HG03378 (cell line): ENCODE data around the gene KCNK3.
"Not testable (repeated sequence)": the region's sequence is repeated elsewhere in the genome, so short reads cannot be mapped to it uniquely, and the experiment has no call there.

Experiments used
- ATAC-seq: cut with Tn5 transposase; IDR thresholded peaks from one replicate; pipeline ENCODE4 v1.9.1; 2021; ENCODE audit warnings: mild to moderate bottlenecking, moderate library complexity; ENCODE audit not compliant: unreplicated experiment

KCNK3 gene

DNA sequence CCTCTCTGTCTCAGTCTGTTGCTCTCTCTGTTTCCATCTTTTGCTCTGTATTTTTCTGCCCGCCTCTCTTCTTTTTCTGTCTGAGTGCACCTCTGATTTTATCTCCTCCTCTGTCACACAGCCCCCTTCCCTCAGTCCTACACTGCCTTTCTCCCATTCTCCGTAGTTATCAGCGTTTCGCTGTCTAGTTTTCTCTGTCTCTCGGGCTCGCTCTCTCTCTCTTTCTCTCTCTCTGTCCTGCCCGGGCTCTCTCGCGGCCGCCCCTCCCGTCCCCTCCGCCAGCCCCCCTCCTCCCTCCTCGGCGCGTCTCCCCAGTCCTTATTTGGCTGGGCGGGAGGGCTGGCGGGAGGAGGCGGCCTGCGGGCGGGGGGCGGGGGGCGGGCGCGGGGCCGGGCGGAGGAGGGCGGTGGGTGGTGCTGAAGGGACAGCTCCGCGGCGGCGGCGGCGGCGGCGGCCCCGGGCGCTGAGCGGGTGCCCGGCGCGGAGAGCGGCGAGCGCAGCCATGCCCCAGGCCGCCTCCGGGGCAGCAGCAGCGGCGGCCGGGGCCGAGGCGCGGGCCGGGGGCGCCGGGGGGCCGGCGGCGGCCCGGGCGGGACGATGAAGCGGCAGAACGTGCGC, at the start of gene KCNK3:
Gene KCNK3, plus strand, starts transcription at position 444 of the 618 bp plus-strand sequence. Its CDS starts 154 bp downstream, at position 598.
- no peak for ATAC-seq

DNA sequence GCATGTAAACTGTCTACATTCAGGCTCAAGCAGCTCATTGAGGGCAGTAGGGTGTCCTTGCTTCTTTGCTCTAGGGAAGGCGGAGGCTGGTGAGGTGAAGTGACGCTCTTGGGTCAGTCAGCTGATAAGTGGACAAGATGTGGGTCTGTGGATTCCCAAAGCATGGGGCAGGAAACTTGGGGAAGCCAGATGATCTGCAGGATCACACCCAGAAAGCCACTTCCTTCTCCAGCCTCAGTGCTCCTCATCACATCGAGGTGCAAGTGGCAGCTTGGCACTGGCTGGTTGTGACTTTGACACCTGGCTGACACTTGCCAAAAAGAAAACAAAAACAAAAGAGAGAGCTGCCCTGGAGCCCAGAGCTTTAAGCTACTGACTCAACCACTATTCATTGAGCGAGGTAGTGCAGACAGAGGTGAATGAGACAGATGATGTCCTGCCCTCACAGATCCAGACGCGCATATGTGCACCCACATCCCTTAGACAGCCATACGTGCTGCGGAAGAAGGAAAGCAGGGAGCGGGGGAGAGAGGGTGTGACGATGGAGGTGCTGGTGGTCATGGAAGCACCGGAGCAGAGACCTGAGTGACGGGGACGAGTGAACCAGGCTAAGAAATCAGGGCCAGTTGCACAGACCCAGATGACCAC, 48.2 kb upstream of the KCNK3 start:
- ATAC-seq = no peak

DNA sequence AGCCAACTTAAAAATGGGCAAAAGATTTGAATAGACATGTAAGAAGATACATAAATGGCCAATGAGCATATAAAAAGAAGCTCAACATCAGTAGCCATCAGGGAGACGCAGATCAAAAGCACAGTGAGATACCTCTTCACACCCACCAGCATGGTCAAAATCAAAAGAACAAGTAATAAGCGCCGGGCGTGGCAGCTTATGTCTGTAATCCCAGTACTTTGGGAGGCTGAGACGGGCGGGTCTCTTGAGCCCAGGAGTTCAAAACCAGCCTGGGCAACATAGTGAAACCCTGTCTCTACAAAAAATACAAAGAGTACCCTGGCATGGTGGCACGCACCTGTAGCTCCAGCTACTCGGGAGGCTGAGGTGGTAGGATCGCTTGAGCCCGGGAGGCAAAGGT, 46.8 kb upstream of the KCNK3 start:
- no peak for ATAC-seq

DNA sequence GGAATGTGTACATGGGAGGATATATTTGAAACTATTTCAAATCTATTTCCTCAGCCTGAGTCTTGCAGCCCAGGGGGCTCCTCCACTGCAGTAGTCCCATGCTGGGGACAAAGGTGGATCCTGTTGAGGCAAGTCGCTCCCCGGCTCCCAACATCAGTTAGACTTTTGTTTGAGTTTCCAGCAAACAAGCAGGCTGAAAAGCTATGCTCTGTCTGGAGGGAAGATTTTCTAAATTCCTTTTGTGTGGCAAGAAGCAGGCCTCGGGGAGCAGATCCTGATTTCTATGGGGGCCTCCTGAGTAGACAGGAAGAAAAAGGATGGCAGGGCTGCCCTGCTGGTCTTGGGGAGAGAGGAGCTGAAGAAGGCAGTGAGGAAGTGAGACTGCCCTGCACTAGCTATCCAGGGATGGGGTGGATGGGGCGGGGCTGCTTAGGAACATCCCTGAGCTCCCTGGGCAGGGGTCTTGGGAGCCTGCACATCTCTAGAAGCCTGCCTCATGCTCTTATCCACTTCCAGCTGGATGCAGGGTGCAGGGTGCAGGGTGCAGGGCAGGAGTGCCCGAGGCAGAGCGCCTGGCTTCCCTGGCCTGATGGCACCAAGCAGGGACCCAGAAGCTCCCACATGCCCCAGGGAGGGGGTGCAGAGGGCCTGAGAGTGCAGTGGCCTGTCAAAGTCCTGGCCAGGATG, 45.4 kb upstream of the KCNK3 start:
- ATAC-seq = no peak

DNA sequence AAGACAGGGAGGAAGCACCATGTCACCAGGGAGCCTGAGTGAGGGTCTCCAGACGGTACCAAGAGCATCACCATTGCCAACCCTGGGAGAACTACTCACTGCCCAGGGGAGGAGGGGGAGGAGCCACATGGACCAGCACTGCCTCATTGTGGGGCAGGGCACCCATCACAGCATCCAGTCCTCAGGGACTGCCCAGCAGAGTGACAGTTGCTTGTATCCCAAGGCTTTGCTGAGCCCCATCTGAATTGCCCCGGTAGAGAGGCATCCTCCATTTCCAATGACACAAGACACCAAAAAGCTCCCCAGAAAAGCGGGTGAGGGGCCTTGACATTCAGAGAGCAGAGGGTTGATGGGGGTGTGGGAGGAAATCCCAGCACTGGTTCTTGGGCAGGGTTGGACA, 44.5 kb upstream of the KCNK3 start:
- no peak for ATAC-seq

DNA sequence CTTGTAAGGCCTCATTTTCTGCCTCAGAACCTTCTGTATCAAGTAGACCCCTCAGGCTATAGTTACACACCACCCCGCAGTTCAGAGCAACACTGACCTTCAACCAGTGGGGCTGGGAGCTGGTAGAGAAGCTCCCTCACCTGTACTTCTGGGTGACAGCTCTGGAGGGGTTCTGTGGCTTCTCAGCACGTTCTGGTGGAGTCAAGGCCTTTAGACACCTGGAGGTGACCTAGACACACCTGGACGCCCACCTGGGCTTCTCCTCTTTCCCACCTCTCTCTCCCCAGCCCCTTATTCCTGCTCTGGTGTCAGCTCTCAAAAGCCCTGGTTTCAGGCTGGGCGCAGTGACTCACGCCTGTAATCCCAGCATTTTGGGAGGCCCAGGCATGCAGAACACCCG, 44.0 kb upstream of the KCNK3 start:
- no peak for ATAC-seq

DNA sequence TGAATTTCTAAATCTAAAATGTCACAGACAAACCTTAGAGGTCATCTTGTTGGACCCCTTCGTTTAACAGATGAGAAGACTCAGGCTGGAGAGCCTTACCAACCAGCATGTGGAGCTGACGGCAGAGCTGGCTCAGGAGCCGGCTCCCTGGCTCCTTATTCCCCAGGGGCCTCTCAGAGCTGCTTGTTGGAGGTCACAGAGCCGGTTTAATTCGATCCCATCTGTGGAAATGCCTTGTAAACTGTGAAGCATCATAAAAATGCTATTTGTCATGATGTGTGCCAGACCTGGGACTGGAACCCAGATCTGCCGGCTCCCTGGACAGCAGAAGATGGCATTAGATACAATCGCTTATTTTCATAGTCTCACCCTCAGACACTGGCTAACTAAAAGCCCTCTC, 43.2 kb upstream of the KCNK3 start:
- ATAC-seq = no peak

DNA sequence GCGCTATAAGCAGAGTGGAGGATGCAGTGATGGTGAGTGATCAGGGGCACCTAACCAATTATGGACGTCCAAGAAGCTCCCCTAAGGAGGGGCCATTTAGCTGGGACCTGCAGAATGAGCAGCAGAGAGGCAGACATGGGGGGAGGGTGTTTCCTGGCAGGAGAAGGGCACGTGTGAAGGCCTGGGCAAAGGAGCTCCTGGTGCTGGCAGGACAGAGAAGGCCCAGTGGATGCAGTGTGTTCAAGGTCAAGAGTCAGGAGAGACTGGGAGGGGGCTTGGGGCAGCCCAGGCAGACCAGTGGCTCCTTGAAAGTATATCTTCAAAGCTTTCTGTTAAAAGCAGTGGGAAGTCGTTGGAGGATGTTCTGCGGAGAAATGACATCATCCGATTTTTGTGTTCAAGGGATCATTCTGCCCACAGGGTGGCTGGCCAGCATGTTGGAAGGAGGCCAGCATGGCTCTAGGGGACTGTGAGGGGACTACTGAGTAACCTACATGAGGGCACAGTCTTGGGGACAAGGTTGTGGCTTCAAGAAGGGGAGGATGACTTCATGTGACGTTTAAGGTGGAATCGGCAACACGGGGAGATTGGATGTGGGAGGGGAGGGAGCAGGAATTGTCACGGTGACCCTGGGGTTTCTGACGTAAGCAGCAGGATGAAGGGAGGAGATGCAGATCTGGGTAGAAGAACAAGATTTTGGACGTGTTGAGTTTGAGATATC, 42.4 kb upstream of the KCNK3 start:
- no peak for ATAC-seq

DNA sequence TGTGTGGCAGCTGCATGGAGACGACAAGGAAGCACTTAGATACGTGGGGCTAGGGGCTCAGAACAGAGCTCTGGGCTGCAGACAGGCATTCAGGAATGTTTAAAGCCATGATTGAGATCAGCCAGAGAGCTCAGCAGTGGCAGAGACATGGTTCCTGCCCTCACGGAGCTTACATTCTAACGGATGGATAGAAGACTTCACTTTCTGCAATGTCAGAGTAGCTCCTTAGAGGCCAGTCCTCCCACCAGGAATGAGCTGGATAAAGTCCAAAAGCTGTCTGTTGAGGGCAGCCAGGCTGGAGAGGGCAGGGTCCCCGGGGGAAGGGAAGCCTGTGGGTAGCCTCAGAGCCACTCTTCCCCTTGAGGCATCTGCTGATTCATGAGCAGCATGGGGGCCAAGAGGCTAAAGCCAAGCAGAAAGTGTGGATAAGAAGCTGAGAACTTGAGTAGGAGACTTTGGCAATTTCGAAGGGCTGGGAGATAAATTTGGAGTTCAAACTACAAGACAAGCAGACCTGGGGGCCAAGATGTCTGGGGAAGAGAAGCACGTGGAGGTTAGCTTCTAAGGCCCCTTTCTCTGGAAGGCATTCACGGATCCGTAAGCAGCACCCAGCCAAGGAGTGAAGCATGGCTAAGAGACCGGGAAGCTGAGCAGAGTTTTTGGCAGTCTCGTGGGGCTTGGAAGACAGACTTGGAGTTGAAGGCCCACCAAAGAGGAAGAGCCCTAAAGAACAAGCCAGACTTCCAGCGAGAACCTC, 41.6 kb upstream of the KCNK3 start:
- no peak for ATAC-seq

DNA sequence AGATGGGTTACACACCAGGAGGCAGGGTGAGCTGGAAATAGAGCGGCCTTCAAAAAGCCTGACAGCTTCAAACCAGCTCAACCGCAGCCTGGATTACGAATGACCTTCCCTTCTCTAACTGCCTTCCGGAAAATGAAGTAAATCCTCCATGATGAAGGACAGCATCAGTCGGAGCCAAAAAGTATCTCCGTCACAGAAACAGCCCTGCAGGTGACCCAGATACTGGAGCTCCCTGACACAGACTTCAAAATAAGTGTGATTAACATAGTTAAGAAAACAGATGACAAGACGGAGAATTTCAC, 41.1 kb upstream of the KCNK3 start:
- no peak for ATAC-seq

DNA sequence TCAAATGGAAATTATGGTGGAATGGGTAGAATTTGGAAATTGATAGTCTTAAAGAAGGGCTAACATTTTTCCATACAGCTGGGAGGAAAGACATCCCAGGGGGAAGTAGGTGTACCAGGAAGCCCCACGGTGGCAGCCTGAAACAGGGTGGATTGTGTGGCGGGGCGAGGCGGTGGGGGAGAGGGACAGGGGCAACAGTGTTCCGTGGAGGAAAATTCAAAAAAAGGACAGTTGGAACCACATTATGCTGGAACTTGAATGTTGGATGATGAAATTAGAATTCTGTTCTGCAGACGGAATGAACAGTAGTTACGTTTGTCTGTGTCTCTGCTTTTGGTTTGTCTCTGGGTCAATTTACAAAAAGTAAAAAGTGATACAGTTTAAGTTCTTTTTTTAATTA, 40.7 kb upstream of the KCNK3 start:
- no peak for ATAC-seq

DNA sequence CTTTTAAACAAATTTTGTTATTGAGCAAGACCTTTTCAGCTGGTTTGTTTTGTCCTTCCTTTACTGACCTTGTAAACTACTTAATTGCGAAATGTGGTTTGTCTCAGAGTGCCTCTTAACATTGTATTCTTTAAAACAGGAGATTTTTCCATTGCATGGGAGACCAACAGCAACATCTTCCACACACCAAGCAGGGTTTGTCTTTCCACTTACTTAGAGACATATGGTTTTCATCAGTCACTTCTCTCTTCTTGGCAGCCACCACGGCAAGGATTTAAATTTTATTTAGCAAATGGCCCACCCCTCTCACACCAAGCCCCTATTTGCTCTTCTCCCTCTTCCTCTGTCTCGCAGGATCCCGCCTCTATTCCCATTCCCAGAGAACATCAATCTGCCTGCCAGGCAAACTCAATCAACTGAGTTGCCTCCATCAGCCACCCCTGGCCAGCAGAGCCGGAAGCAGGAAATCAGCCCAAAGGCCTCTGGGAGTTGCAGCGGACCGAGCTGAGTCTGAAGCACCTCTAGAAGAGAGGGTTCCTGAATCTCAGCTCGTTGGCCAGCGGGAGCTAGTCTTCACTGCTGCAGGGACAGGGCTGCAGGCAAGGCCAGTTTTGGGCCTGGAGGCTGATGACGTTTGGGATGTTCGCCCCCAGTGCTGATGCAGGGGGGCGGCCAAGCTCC, 40.0 kb upstream of the KCNK3 start:
- ATAC-seq = no peak

DNA sequence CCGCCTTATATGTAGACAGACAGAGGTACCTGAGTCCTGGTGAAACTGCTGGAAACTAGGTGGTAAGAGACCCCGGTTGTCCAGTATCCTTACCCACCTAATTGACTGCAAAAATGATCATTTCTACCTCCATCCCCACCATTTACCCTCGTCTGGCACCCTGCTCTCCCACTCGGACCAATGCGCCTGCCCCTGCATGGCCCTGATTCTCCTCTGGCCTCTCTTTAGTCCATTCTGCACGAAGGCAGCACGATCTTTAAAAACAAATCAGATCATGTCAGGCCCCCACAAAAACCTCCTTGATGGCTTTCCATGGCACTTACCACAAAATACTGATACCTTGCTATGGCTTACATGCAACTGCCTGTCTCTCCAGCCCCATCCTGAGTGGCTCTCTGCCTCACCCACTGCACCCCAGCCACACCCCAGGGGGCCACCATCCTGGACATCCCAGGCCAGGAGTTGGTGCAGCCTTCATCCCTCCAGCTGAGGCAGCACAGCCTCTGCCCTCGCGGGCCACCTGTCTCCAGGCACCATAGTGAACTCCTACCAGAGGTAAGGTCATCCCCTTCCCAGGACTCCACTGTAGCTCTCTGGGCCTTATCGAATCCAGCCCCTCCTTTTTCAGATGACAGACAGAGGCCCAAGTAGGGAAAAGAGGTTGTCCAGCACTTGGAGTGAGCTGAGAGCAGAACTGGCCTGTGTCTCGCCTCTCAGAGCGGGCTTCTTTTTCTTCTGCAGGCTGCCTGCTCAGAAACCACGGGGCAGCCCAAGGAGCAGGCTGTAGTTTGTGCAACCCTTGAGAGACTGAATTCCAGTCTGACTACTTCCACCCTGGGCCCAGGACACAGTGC, 39.1 kb upstream of the KCNK3 start:
- ATAC-seq = no peak

DNA sequence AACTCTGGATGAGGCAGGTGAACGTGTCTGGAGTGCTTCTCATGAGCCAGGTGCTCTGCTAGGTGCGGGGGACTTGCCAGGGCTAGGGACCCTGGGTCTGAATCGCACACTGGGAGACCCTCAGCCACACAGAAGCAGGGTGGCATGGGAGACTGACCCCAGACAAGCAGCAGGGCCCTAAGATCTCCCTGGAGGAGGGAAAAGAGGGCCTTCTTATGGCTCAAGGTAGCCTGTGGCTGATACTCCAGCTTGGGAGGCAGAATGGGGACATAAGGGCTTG, 38.5 kb upstream of the KCNK3 start:
- no peak for ATAC-seq

DNA sequence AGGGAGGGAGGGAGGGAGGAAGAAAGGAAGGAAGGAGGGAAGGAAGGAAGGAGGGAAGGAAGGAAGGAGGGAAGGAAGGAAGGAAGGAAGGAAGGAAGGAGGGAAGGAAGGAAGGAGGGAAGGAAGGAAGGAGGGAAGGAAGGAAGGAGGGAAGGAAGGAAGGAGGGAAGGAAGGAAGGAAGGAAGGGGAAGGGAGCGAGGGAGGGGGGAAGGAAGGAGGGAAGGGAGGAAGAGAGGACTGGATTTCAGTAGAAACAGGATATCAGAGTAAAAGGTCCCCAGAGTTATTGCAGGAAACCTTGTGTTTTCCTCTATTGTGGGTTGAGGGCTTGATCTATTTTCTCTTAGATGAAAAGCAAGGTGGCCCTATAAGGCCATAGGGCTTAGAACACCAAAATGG, 37.4 kb upstream of the KCNK3 start:
- not testable (repeated sequence) for ATAC-seq

DNA sequence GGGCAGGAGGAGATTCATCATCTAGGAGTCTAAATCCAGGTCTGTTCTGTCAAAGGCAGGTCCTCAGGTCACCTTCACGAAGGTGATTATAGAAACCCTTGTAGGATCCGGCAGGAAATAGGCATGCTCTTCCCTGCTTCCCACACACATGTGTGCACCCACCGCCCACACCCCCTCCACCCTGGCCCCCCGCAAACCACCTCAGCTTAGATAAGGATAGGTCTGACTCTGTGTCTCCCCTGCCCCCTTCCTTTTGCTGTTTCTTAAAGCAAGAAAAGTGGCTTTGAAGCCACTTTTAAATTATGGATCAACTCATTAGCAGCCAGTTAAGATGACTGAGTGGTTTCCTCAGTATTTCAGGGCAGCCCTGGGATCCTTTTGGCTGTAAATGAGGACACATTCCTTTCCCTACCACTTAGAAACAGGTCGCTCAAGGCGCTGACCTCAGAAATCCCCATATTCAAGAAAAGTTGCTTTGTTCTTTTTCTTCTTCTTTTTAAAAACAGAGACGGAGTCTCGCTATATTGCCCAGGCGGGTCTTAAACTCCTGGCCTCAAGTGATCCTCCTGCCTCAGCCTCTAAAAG, 36.8 kb upstream of the KCNK3 start:
- no peak for ATAC-seq

DNA sequence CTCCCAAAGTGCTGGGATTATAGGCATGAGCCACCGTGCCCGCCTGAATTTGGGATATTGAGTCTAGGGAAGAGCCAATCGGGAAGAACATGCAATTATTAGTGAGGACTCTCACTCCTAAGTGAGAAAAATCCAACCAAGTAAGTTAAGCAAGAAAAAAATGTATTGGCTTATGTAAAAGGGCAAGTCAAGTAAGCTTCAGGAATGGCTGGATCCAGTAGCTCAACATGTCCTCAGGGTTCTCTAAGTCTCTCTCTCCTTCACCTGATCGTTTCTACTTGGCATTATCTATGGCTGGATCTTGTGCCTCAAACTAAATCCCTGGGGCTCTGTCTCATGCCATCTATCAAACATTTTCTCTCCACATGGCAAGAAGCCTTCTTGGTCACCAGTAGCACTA, 35.3 kb upstream of the KCNK3 start:
- no peak for ATAC-seq

DNA sequence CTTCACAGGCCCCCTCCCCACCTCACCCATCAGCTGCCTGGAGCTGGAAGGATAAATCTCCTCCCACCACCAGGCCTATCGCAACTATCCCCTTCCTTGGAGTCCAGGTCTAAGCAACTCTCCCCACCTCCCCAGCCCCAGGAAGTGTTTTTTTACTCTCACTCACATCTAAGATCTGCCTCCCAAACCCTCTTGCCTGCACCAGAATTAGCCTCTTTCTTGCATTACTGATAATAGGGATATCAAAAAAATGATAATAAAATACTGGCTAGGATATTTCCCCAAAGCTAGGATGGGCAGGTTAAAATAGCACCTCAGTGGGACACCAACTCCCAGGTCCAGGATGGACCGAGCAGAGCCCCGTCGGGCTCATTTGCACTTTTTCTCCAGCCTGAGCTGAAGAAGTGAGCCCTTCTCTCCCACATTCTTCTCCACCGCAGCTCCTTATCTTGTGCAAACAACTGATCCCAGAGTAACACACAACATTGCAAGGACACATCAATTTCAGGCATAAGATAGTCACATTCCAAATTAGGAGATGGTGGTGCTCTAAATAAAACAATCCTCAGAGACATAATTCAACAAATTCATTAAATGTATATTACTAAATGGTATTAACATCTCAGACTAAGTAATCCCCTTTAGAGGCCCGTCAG, 33.7 kb upstream of the KCNK3 start:
- no peak for ATAC-seq

DNA sequence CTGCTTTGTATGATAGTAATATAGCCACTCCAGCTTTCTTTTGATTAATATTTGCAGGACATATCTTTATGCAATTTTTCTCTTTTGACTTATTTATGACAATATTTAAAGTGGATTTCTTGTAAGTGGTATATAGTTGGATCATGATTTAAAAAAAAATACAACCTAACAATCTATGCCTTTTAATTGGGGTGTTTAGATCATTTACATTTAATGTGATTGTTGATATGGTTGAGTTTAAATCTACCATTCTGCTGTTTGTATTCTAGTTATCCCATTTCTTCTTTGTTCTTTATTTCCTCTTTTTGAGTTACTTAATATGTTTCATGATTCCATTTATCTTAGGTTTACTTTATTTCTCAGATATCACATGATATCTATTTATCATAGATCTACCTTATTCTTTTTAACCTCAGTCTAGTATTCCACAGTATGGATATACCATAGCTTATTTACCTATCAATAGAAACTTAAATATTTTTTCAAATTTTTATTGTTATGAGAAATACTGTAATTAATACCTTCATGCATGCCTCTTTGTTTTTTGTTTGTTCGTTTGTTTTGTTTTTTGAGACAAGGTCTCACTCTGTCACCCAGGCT, 32.1 kb upstream of the KCNK3 start:
- no peak for ATAC-seq
